ENCODE results near the gene CORO2B. TPM values are rescaled to one million over a fixed set of nuclear protein-coding genes. Genes with fewer than 3 reads are reported as not detected.
"Not testable (repeated sequence)": the region's sequence is repeated elsewhere in the genome, so short reads cannot be mapped to it uniquely, and the experiment has no call there.

The CORO2B gene
- total RNA-seq, 4 donors from 2014 or later = 0.80 to 4.5 (median 2.3) TPM

GRCh38 chr15:68603951-68604350 is 25.2 kb downstream of the CORO2B start:
- H3K4me3 ChIP-seq (ENCODE audit: low read depth, poor library complexity, severe bottlenecking) = no peak overlapping the region
- WGBS, 2 donors = 96 to 97% methylated on average over 9 of the region's 9 CpGs
- intact Hi-C loops (cut with DNase I; ENCODE audit: low total_unique reads) = no loop called here
- TF ChIP-seq POLR2A (IDR thresholded peaks at IDR 0.05) (no peak), CTCF (IDR thresholded peaks at IDR 0.05) (no peak)
- no peak for DNase-seq (ENCODE audit: low spot score in 2 of 2)

GRCh38 chr15:68604840-68605478 is 26.2 kb downstream of the CORO2B start:
- DNase-seq (ENCODE audit: low spot score in 2 of 2); H3K4me3 ChIP-seq (ENCODE audit: low read depth, poor library complexity, severe bottlenecking); intact Hi-C loops (cut with DNase I; ENCODE audit: low total_unique reads): not testable (repeated sequence)
- 51 to 52% methylated on average over 10 of the region's 10 CpGs for WGBS, 2 donors

GRCh38 chr15:68606375-68606774 is 27.6 kb downstream of the CORO2B start:
- TF ChIP-seq POLR2A (IDR thresholded peaks at IDR 0.05) = no peak
- no peak for TF ChIP-seq CTCF (IDR thresholded peaks at IDR 0.05)
- 90 to 98% methylated on average over 3 of the region's 3 CpGs for WGBS, 2 donors
- intact Hi-C loops (cut with DNase I; ENCODE audit: low total_unique reads) = no loop called here
- no peak for DNase-seq (ENCODE audit: low spot score in 2 of 2)
- no peak overlapping the region for H3K4me3 ChIP-seq (ENCODE audit: low read depth, poor library complexity, severe bottlenecking)

GRCh38 chr15:68608206-68608843 is 29.5 kb downstream of the CORO2B start:
- TF ChIP-seq CTCF (IDR thresholded peaks at IDR 0.05) (no peak), POLR2A (IDR thresholded peaks at IDR 0.05) (no peak)
- peak in 1 of 2 donors; percentile 48 for DNase-seq (ENCODE audit: low spot score in 2 of 2)
- 39 to 63% methylated on average over 7 to 8 of the region's 8 CpGs for WGBS, 2 donors
- intact Hi-C loops (cut with DNase I; ENCODE audit: low total_unique reads) = no loop called here
- H3K4me3 ChIP-seq (ENCODE audit: low read depth, poor library complexity, severe bottlenecking) = no peak overlapping the region

- 79 to 88% methylated on average over 4 of the region's 4 CpGs for WGBS, 2 donors
- no peak overlapping the region for H3K4me3 ChIP-seq (ENCODE audit: low read depth, poor library complexity, severe bottlenecking)
- no peak for DNase-seq (ENCODE audit: low spot score in 2 of 2)
- intact Hi-C loops (cut with DNase I; ENCODE audit: low total_unique reads) = no loop called here
- TF ChIP-seq CTCF (IDR thresholded peaks at IDR 0.05) = no peak
- no peak for TF ChIP-seq POLR2A (IDR thresholded peaks at IDR 0.05)
Observed at GRCh38 chr15:68608844-68609232, 30.0 kb downstream of the CORO2B start.

- no peak overlapping the region for H3K4me3 ChIP-seq (ENCODE audit: low read depth, poor library complexity, severe bottlenecking)
- WGBS, 2 donors = 72 to 74% methylated on average over 6 to 7 of the region's 7 CpGs
- peak; percentile 75 to 95 for DNase-seq (ENCODE audit: low spot score in 2 of 2)
- no peak for TF ChIP-seq CTCF (IDR thresholded peaks at IDR 0.05)
- no peak for TF ChIP-seq POLR2A (IDR thresholded peaks at IDR 0.05)
- intact Hi-C loops (cut with DNase I; ENCODE audit: low total_unique reads) = no loop called here
Observed at GRCh38 chr15:68609629-68610028, 30.8 kb downstream of the CORO2B start.
